ENCODE measurements around the gene PDIA5.
A peak's percentile ranks its signal among the peaks of the same experiment; 100 is the strongest.

PDIA5 gene

DNA sequence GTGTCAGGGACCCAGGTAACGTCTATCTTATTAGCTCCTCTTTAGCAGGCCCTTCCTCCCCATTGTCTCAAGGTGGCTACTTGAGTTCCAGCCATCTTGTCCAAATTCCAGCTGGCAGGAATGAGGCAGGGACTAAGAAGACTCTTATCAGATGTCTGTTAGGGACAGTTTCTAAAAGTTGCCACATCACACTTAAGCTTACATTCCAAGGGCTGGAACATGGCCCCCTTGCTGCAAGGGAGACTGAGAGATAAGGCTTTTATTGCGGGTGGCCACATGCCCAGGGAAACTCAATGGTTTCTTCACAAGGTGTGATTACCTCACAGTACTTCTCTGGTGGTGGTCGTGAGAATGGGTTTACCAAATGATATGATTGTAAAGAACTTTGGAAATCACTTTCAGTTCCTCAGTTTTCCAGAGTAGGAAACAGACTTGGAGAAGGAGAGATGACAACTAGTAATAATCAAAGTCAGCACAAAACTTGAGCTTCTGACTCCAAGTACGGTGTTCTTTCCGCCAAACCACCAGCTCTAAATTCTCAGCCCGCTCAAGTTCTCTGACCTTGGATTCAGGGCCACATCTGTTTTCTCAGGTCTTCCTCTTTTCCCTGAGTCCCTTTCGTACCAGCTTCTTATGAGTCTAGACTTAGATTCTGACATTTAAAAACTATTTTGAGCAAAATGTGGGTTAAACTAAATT is 14.2 kb downstream of the PDIA5 start:
- no peaks in the 10 kb centered on the region for H3K9me3 ChIP-seq (ENCODE audit: low read length)

DNA sequence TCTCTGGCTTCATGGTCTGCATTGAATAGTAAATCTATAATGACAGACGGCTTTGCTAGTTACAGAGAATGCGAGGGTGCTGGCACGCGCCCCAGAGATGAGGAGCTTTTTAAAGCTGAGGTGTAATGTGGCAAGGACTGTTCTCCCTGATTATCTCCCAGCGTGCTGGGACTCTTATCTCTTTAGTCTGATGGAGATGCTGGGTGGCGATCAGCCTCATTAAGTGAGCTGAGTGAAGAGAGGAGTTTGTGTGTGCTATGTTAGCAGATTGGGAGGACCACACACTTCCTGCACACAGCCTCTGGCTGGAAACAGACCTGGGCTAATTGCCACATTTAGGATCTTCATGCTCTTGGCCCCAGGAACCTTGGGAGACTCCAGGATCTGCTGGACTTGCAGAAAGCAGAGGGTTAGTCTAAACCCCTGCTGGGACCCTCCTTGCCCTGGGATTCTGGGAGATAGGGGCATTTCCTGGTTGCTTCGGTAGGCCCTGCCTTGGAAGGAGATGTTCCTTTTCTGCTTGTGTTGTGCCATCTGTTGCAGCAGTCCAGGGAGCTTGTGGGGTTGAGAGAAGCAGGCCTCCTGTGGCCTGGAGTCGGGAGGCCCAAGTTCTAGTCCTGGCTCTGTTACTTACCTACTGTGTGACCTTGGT is 15.0 kb downstream of the PDIA5 start:
- H3K4me1 ChIP-seq (ENCODE audit: insufficient read depth, low read length, severe bottlenecking): peaks cover 31% of the 10 kb centered on the region
- H3F3A ChIP-seq (ENCODE audit: insufficient read depth, low read length): no peaks in the 10 kb centered on the region
- H3K9ac ChIP-seq (ENCODE audit: low read length): no peak overlapping the region; the same call in 1 of the 2 replicates
- H3K9me2 ChIP-seq (ENCODE audit: low read depth, low read length): no peaks in the 10 kb centered on the region
- no peaks in the 10 kb centered on the region; the same call in 1 of the 2 replicates for H3K79me2 ChIP-seq (ENCODE audit: insufficient read depth, low read length)
- peak overlapping the region; percentile 35; the same call in 1 of the 2 replicates for H3K4me2 ChIP-seq (ENCODE audit: low read length)
- H4K20me1 ChIP-seq (ENCODE audit: insufficient read depth, low read length): no peaks in the 10 kb centered on the region
- no peaks in the 10 kb centered on the region for H3K9me3 ChIP-seq (ENCODE audit: low read length)
- no peaks in the 10 kb centered on the region for H3K27me3 ChIP-seq (ENCODE audit: insufficient read depth, low read length)
- no peaks in the 10 kb centered on the region for H3K36me3 ChIP-seq (ENCODE audit: insufficient read depth, low read length)
- no peak overlapping the region for H3K4me3 ChIP-seq (ENCODE audit: low read depth, low read length, poor library complexity, severe bottlenecking)
- peak overlapping the region; percentile 25 for H3K27ac ChIP-seq (ENCODE audit: low read depth, low read length, poor library complexity, severe bottlenecking)
- TF ChIP-seq EZH2 (IDR thresholded peaks at IDR 0.05; ENCODE audit: borderline replicate concordance, low read length): no peak
- TF ChIP-seq CTCF (IDR thresholded peaks at IDR 0.05; ENCODE audit: low read length): no peak
- H2AFZ ChIP-seq (ENCODE audit: low read length): no peak overlapping the region

More for the DNA sequence above, 14.2 kb downstream of the PDIA5 start:
- Histone ChIP-seq H2AFZ (ENCODE audit: low read length) (no peak overlapping the region), H4K20me1 (ENCODE audit: insufficient read depth, low read length) (no peaks in the 10 kb centered on the region), H3K79me2 (ENCODE audit: insufficient read depth, low read length) (no peaks in the 10 kb centered on the region), H3K4me1 (ENCODE audit: insufficient read depth, low read length, severe bottlenecking) (peaks cover 31% of the 10 kb centered on the region), H3K27me3 (ENCODE audit: insufficient read depth, low read length) (no peaks in the 10 kb centered on the region), H3K4me2 (ENCODE audit: low read length) (no peak overlapping the region), H3K9me2 (ENCODE audit: low read depth, low read length) (no peaks in the 10 kb centered on the region), H3K9ac (ENCODE audit: low read length) (no peak overlapping the region), H3K4me3 (ENCODE audit: low read depth, low read length, poor library complexity, severe bottlenecking) (no peak overlapping the region), H3K36me3 (ENCODE audit: insufficient read depth, low read length) (no peaks in the 10 kb centered on the region), H3F3A (ENCODE audit: insufficient read depth, low read length) (no peaks in the 10 kb centered on the region), H3K27ac (ENCODE audit: low read depth, low read length, poor library complexity, severe bottlenecking) (no peak overlapping the region)
- TF ChIP-seq EZH2 (IDR thresholded peaks at IDR 0.05; ENCODE audit: borderline replicate concordance, low read length): no peak
- TF ChIP-seq CTCF (IDR thresholded peaks at IDR 0.05; ENCODE audit: low read length): no peak

DNA sequence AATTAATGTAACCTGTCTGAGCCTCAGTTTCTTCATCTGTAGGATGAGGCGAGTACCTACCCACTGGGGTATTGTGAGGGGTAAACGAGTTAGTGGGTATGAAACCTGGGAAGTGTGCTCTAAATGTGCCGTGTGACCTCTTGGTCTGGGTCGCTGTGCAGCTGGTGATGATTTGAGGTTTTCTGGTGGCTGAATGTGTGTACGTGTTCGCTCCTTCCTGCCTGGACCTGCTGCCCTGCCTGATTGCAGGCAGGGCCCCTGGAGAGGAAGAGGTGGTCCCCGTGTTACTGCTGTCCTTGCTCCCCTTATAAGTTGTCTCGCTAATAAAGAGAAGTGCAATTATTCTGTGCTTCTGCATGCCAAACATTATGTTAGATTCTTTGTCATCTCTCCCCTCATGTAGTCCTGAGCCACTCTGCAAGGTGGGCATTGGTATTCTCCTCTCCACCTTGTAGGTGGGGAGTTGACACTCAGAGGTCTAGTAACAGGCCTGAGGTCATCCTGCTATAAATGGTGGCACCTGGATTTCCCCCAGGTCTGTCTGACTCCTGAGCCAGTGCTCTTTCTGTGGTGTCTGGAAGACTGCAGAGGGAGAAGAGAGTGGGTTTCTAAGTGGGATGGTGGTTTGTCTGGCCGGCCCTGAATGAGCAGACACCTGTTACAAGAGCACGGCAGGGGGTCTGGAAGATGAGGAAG is 15.7 kb downstream of the PDIA5 start:
- Histone ChIP-seq H4K20me1 (ENCODE audit: insufficient read depth, low read length) (no peaks in the 10 kb centered on the region), H3K9me2 (ENCODE audit: low read depth, low read length) (no peaks in the 10 kb centered on the region), H3K36me3 (ENCODE audit: insufficient read depth, low read length) (no peaks in the 10 kb centered on the region), H3K4me2 (ENCODE audit: low read length) (peak overlapping the region; percentile 35; the same call in 1 of the 2 replicates), H3K9me3 (ENCODE audit: low read length) (no peaks in the 10 kb centered on the region), H3K9ac (ENCODE audit: low read length) (no peak overlapping the region; the same call in 1 of the 2 replicates), H2AFZ (ENCODE audit: low read length) (no peak overlapping the region), H3K27ac (ENCODE audit: low read depth, low read length, poor library complexity, severe bottlenecking) (peak overlapping the region; percentile 25), H3K27me3 (ENCODE audit: insufficient read depth, low read length) (no peaks in the 10 kb centered on the region), H3K79me2 (ENCODE audit: insufficient read depth, low read length) (no peaks in the 10 kb centered on the region; the same call in 1 of the 2 replicates), H3K4me3 (ENCODE audit: low read depth, low read length, poor library complexity, severe bottlenecking) (no peak overlapping the region), H3F3A (ENCODE audit: insufficient read depth, low read length) (no peaks in the 10 kb centered on the region), H3K4me1 (ENCODE audit: insufficient read depth, low read length, severe bottlenecking) (peaks cover 31% of the 10 kb centered on the region)
- TF ChIP-seq EZH2 (IDR thresholded peaks at IDR 0.05; ENCODE audit: borderline replicate concordance, low read length) (no peak), CTCF (IDR thresholded peaks at IDR 0.05; ENCODE audit: low read length) (no peak)
